Keratinocyte (primary cell): ENCODE results near the gene ANKMY1. TPM values are rescaled to one million over a fixed set of nuclear protein-coding genes. Genes with fewer than 3 reads are reported as not detected.

ENCODE experiments used
- DNase-seq: peaks from one replicate; pipeline ENCODE4 v3.0.0-alpha.2; 2011; ENCODE audit warnings: low read depth, missing footprints, low spot score
- FAIRE-seq: peaks from 2 replicates; lab custom pipeline; 2011; peaks lifted over from hg19 to GRCh38; lab: Jason Lieb, UNC
- H2AFZ ChIP-seq: 2 replicates; pipeline ENCODE4 v1.6.0; 2012; ENCODE audit warnings: low read length, control low read depth, inconsistent platforms; ENCODE audit not compliant: control insufficient read depth
- H3K27ac ChIP-seq: 2 replicates; pipeline ENCODE4 v1.5.1; 2011; ENCODE audit warnings: low read length; ENCODE audit not compliant: control insufficient read depth, insufficient read depth
- H3K27me3 ChIP-seq: 3 replicates; pipeline ENCODE4 v1.6.0; 2011; ENCODE audit warnings: low read length; ENCODE audit not compliant: control insufficient read depth, insufficient read depth; ENCODE audit errors: extremely low read depth
- H3K36me3 ChIP-seq, 2 experiments: 2 replicates in 1 of 2; 3 replicates in 1 of 2; pipeline ENCODE4 v1.5.1; 2011; ENCODE audit warnings: low read length in 2 of 2, mild to moderate bottlenecking in 1 of 2; ENCODE audit not compliant: control insufficient read depth in 2 of 2, insufficient read depth in 2 of 2; ENCODE audit errors: extremely low read depth in 1 of 2
- H3K4me1 ChIP-seq: 3 replicates; pipeline ENCODE4 v1.5.1; 2011; ENCODE audit warnings: low read length; ENCODE audit not compliant: control insufficient read depth, insufficient read depth; ENCODE audit errors: extremely low read depth
- H3K4me2 ChIP-seq: 3 replicates; pipeline ENCODE4 v1.6.0; 2011; ENCODE audit warnings: low read depth, low read length; ENCODE audit not compliant: control insufficient read depth, insufficient read depth; ENCODE audit errors: extremely low read depth
- H3K4me3 ChIP-seq, 3 experiments: fragments of 200-600 bp in 1 of 3; sonication (generic) in 1 of 3; 2 replicates in 2 of 3; 3 replicates in 1 of 3; pipeline ENCODE4 v1.5.1; 2011 to 2016; ENCODE audit warnings: low read length in 3 of 3, mild to moderate bottlenecking in 3 of 3, control low read depth in 2 of 3, inconsistent platforms in 1 of 3, low read depth in 1 of 3, mixed read lengths in 1 of 3, mixed run types in 1 of 3, moderate library complexity in 1 of 3; ENCODE audit not compliant: control insufficient read depth in 2 of 3, insufficient read depth in 2 of 3; ENCODE audit errors: extremely low read depth in 1 of 3
- H3K79me2 ChIP-seq: 2 replicates; pipeline ENCODE4 v1.6.0; 2012; ENCODE audit warnings: low read length; ENCODE audit not compliant: control insufficient read depth, insufficient read depth
- H3K9ac ChIP-seq: 3 replicates; pipeline ENCODE4 v1.6.0; 2011; ENCODE audit warnings: low read length; ENCODE audit not compliant: control insufficient read depth, insufficient read depth; ENCODE audit errors: extremely low read depth
- H3K9me1 ChIP-seq: 3 replicates; pipeline ENCODE4 v1.6.0; 2011; ENCODE audit warnings: low read length; ENCODE audit not compliant: control insufficient read depth, insufficient read depth; ENCODE audit errors: extremely low read depth
- H3K9me3 ChIP-seq: 2 replicates; pipeline ENCODE4 v1.5.1; 2012; ENCODE audit warnings: low read depth, low read length; ENCODE audit not compliant: control insufficient read depth
- H4K20me1 ChIP-seq: 3 replicates; pipeline ENCODE4 v1.6.0; 2011; ENCODE audit warnings: low read length; ENCODE audit not compliant: control insufficient read depth, insufficient read depth; ENCODE audit errors: extremely low read depth
- CTCF ChIP-seq, 3 experiments: IDR thresholded peaks in 1 of 3; conservative IDR thresholded peaks in 1 of 3; optimal IDR thresholded peaks in 1 of 3; 2 replicates in 2 of 3; 3 replicates in 1 of 3; pipeline versions ENCODE3 to v1.5.1; 2011; ENCODE audit warnings: low read length in 3 of 3, mild to moderate bottlenecking in 3 of 3, moderate library complexity in 2 of 3, control low read depth in 1 of 3, inconsistent platforms in 1 of 3; ENCODE audit not compliant: insufficient read depth in 2 of 3; ENCODE audit errors: extremely low read depth in 1 of 3
- EZH2 ChIP-seq: IDR thresholded peaks from one replicate; pipeline ENCODE4 v1.6.1; 2012; ENCODE audit warnings: inconsistent platforms, mild to moderate bottlenecking, low read length, moderate library complexity
- dilution Hi-C: fragments of 300-500 bp; cut with MboI; formaldehyde crosslinking; loops from one replicate; pipeline ENCODE4 v1.7.0; 2020; ENCODE audit warnings: low sequenced_read_pairs; ENCODE audit not compliant: extremely low pct_ligation_motif_present
- polyA plus RNA-seq, 5 experiments: library from polyadenylated mRNA; depleted of rRNA in 3 of 5; stranded (reverse) in 3 of 5; stranded (forward) in 1 of 5; unstranded in 1 of 5; fragments of >200 nt; gene quantifications; 1 replicate in 1 of 5; 2 replicates in 3 of 5; 3 replicates in 1 of 5; pipeline versions ENCODE4 v1.2.1 to v1.2.3, GENCODE V29; 2011 to 2012; ENCODE audit warnings: missing spikeins in 2 of 5, low read depth in 1 of 5, low replicate concordance in 1 of 5

ANKMY1 gene
- polyA plus RNA-seq, 1 donor (not counting 4 experiments of a cell fraction or from before 2014, with no cell fraction given), result 3.3 TPM

DNA sequence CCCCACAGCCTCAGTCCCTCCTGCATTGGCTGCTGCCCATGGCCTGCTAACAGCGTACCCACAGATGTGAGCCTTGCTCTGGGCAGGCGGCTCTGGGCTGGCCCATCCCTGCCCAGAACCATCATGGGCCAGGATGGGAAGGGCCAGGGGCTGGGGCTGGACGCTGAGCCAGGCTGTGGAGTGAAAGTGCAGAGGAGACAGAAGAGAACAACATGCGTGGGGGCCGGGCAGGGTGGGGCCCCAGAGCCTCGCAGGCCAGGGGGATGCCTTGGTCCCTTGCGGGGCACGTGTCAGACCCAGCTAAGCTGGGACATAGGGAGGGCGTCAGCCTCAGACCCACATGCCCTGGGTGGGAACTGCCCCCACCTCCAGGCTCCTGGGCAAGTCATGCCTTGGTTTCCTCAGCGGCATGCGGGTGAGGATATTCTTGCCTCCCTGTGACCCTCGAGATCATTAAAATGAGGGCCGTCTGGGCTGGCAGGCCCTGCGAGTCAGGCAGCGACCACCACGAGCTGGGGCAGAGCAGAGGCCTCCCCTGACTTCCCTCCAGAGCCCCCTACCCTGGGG is 95.0 kb downstream of the ANKMY1 start:
- H3K27me3 ChIP-seq, result no peaks in the 10 kb centered on the region
- H3K9me1 ChIP-seq, result peaks cover 2% of the 10 kb centered on the region
- FAIRE-seq, result no peak
- no peak overlapping the region for H3K27ac ChIP-seq
- no peak overlapping the region for H2AFZ ChIP-seq
- no peak for DNase-seq
- H3K36me3 ChIP-seq, result peaks cover 19 to 29% of the 10 kb centered on the region in 2 experiments
- no peaks in the 10 kb centered on the region for H3K4me1 ChIP-seq
- H3K9ac ChIP-seq, result no peak overlapping the region
- H3K4me3 ChIP-seq, result no peak overlapping the region
- H3K4me2 ChIP-seq, result no peak overlapping the region
- H3K9me3 ChIP-seq, result no peaks in the 10 kb centered on the region
- H3K79me2 ChIP-seq, result no peaks in the 10 kb centered on the region
- peaks cover 13% of the 10 kb centered on the region for H4K20me1 ChIP-seq
- dilution Hi-C loops, result no loop called here
- TF ChIP-seq CTCF (optimal IDR thresholded peaks at IDR 0.05 in 1 of 3, IDR thresholded peaks at IDR 0.05 in 1 of 3, conservative IDR thresholded peaks at IDR 0.05 in 1 of 3; ENCODE audit: extremely low read depth in 1 of 3, insufficient read depth in 2 of 3, low read length in 3 of 3) (no peak), EZH2 (no peak)

DNA sequence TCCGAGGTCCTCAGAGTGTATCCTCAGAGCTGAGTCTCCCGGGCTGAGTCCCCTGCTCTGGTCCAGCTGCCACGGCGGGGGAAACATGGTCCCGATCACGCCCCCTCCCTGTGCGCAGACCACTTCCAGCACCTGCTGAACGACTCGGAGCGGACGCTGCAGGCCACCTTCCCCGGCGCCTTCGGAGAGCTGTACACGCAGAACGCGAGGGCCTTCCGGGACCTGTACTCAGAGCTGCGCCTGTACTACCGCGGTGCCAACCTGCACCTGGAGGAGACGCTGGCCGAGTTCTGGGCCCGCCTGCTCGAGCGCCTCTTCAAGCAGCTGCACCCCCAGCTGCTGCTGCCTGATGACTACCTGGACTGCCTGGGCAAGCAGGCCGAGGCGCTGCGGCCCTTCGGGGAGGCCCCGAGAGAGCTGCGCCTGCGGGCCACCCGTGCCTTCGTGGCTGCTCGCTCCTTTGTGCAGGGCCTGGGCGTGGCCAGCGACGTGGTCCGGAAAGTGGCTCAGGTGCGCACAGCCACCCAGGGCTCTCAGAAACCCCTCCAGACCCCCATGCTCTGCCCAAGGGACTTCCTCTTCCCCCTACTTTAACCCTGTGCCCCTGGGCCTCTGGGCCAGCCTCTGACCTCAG is 95.6 kb downstream of the ANKMY1 start:
- no peak overlapping the region for H3K27ac ChIP-seq
- TF ChIP-seq CTCF (optimal IDR thresholded peaks at IDR 0.05 in 1 of 3, IDR thresholded peaks at IDR 0.05 in 1 of 3, conservative IDR thresholded peaks at IDR 0.05 in 1 of 3; ENCODE audit: extremely low read depth in 1 of 3, insufficient read depth in 2 of 3, low read length in 3 of 3) (no peak), EZH2 (no peak)
- peaks cover 16% of the 10 kb centered on the region for H4K20me1 ChIP-seq
- no peak overlapping the region for H3K4me3 ChIP-seq
- no peak overlapping the region for H3K4me2 ChIP-seq
- no peak for FAIRE-seq
- dilution Hi-C loops, result no loop called here
- peaks cover 19 to 29% of the 10 kb centered on the region in 2 experiments for H3K36me3 ChIP-seq
- H3K9ac ChIP-seq, result no peak overlapping the region
- H3K4me1 ChIP-seq, result peaks cover 4% of the 10 kb centered on the region
- H3K79me2 ChIP-seq, result peaks cover 3% of the 10 kb centered on the region
- H3K27me3 ChIP-seq, result no peaks in the 10 kb centered on the region
- no peaks in the 10 kb centered on the region for H3K9me3 ChIP-seq
- DNase-seq, result no peak
- H3K9me1 ChIP-seq, result peaks cover 2% of the 10 kb centered on the region
- no peak overlapping the region for H2AFZ ChIP-seq
